Ascending aorta (tissue), 2 donors: ENCODE data around the gene SDK2. TPM values are rescaled to one million over a fixed set of nuclear protein-coding genes. Genes with fewer than 3 reads are reported as not detected.

Source experiments
- DNase-seq, 2 donors: peaks; one replicate each; pipeline ENCODE4 v3.0.0-alpha.2; 2019; ENCODE audit warnings: low spot score in 2 of 2
- H3K27ac ChIP-seq, 2 donors: fragments of 200-600 bp; sonication (generic); one replicate each; pipeline ENCODE4 v1.5.1; 2016 to 2017; ENCODE audit warnings: mild to moderate bottlenecking in 1 of 2
- H3K27me3 ChIP-seq: fragments of 200-600 bp; sonication (generic); one replicate; pipeline ENCODE4 v1.5.1; 2017
- H3K36me3 ChIP-seq, 2 donors: fragments of 200-600 bp; sonication (generic); one replicate each; pipeline ENCODE4 v1.5.1; 2016
- H3K4me1 ChIP-seq, 2 donors: fragments of 200-600 bp; sonication (generic); one replicate each; pipeline ENCODE4 v1.5.1; 2016 to 2017; ENCODE audit warnings: mild to moderate bottlenecking in 1 of 2
- H3K4me3 ChIP-seq, 2 donors: fragments of 200-600 bp; sonication (generic); one replicate each; pipeline ENCODE4 v1.5.1; 2016 to 2017; ENCODE audit warnings: mild to moderate bottlenecking in 1 of 2
- H3K9me3 ChIP-seq, 2 donors: fragments of 200-600 bp; sonication (generic); one replicate each; pipeline ENCODE4 v1.5.1; 2016
- intact Hi-C: fragments of 100-400 bp; cut with DNase I; formaldehyde crosslinking; loops from one replicate; pipeline ENCODE4 v1.15.1; 2023
- total RNA-seq: library from RNA; depleted of rRNA; stranded (reverse); fragments of >200 nt; gene quantifications from one replicate; pipeline ENCODE4 v1.1.0, GENCODE V29; 2016
- TF ChIP-seq, protein P1 (sequence below), 3 experiments: fragments of 200-600 bp in 2 of 3; fragments of 450-650 bp in 1 of 3; sonication (generic) in 2 of 3; IDR thresholded peaks; one replicate each; pipeline ENCODE4 v1.5.1; 2016 to 2019; ENCODE audit warnings: antibody characterized with exemption in 3 of 3, mild to moderate bottlenecking in 1 of 3, moderate library complexity in 1 of 3

Gene SDK2
- total RNA-seq, 1 donor from 2014 or later: 8.1 TPM

DNA sequence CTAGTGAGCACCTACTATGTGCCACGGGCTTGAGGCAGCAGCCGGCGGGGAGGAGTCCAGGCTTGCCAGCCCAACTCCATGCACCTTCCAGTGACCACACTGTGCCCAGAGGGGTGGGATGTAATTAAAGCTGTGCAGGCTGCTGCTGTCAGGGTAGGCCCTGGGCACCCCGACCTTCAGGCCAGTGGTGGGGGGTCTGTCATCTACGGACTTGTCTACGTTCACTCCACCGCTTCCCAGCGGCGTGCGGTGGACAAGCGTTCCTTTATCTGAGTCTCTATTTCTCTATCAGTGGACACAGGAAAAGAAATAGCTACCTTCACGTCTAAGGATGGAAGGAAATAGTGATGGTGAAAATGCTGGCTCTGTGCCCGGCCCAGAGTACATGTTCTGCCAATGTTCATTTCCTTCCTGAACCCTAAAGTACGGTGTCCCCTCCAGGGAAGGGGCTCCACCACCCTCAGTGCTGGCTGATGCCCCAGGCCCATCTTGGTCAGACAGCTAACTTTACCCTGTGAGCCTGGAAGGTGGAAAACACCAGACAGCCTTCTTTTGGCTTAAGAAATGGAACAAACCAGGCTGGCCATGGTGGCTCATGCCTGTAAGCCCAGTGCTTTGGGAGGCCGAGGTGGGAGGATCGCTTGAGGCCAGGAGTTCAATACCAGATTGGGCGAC, 135.2 kb downstream of the SDK2 start:
- Histone ChIP-seq H3K36me3 (no peaks in the 10 kb centered on the region), H3K27ac (no peak overlapping the region), H3K27me3 (no peaks in the 10 kb centered on the region), H3K9me3 (no peaks in the 10 kb centered on the region), H3K4me3 (no peak overlapping the region), H3K4me1 (no peaks in the 10 kb centered on the region)
- TF ChIP-seq, protein P1, sequence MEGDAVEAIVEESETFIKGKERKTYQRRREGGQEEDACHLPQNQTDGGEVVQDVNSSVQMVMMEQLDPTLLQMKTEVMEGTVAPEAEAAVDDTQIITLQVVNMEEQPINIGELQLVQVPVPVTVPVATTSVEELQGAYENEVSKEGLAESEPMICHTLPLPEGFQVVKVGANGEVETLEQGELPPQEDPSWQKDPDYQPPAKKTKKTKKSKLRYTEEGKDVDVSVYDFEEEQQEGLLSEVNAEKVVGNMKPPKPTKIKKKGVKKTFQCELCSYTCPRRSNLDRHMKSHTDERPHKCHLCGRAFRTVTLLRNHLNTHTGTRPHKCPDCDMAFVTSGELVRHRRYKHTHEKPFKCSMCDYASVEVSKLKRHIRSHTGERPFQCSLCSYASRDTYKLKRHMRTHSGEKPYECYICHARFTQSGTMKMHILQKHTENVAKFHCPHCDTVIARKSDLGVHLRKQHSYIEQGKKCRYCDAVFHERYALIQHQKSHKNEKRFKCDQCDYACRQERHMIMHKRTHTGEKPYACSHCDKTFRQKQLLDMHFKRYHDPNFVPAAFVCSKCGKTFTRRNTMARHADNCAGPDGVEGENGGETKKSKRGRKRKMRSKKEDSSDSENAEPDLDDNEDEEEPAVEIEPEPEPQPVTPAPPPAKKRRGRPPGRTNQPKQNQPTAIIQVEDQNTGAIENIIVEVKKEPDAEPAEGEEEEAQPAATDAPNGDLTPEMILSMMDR (IDR thresholded peaks at IDR 0.05): no peak
- DNase-seq: no peak
- intact Hi-C loops: no loop called here

DNA sequence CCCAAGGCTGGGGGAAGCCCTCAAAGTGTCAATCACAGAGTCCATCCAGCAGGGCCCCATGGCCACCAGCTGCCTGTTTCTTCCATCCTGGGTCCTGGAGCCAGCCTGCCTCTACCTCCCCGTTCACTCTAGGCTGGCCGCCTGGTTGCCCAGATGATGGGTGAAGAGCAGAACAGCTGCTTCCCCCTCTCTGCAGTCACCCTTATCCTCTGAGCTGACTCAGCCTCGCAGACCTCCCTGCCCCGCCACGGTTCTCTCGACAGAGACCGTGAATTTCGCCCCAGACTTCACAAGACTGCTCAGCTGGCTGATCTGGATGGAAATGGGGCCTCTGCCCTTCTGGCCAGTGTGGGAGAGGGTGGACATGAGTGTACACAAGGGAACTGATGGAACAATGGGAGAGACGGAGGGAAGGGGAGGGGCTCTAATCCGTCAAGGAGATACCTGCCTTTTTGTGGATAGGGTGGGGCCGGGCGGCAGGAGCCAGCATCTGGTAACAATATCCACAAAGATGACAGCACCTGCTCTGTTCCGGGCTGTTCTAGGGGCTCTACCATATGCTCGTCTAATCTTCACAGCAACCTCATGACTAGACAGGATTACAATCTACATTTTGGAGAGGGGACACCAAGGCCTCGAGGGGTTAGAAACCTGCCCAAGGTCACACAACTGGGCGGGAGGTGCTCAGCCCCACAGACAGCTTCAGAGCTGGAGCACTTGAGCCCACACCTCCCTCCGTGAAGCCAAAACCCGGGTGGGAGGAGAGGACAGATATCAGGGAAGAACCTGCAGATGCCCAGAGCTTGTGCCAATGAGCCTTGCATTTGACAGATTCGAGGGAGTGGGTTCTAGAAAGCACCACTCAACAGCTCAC, 136.0 kb downstream of the SDK2 start:
- no peaks in the 10 kb centered on the region for H3K27me3 ChIP-seq

DNA sequence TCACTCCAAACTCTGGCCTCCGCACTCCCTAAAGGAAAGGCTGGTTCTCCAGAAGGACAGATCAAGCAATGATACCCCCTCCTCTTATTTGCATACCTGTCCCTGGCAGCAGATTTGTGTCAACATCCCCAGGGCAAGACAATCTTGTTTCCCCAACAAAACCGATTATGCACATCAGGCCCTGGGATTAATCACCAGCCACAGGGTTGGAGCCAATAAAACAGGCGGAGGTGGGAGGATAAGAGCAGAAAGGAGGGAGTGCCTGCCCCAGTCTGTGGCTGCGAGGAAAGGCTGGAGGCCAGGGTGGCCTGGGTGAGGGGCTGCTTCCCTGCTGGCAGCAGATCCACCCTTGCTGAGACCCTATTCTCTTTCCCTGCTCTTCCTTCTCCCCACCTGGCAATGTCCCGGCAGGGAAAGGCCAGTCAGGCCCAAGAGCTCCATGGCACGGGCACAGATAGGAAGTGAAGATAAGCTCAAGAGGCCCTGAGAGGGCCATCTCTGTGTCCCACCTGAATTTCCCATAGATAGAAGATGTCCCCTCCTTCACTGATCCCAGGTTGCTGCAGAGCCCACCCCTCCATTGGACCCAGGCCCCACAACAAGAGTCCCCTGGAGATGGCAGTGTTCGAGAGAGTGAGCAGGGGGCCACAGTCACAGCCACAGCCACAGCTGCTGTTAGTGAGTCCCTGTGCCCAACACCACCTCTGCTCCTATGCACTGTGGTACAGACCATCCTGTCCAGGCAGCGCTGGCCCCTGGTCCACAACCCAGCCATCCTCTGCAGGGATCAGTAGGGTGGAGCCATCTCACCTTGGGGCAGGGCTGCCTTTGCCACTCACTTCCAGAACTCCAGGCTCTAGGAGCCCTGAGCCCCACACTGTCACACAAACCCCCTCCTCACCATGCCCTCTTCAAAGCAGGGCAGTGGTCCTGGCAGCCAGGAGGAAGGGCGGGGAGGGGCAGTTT, 137.5 kb downstream of the SDK2 start:
- no peaks in the 10 kb centered on the region for H3K4me1 ChIP-seq
- intact Hi-C loops: no loop called here
- TF ChIP-seq, protein P1 (IDR thresholded peaks at IDR 0.05): no peak
- no peak overlapping the region for H3K27ac ChIP-seq
- no peaks in the 10 kb centered on the region for H3K9me3 ChIP-seq
- H3K27me3 ChIP-seq: no peaks in the 10 kb centered on the region
- H3K36me3 ChIP-seq: no peaks in the 10 kb centered on the region
- no peak overlapping the region for H3K4me3 ChIP-seq
- no peak for DNase-seq

More for the DNA sequence above, 136.0 kb downstream of the SDK2 start:
- Histone ChIP-seq H3K36me3 (no peaks in the 10 kb centered on the region), H3K27ac (no peak overlapping the region), H3K4me3 (no peak overlapping the region), H3K4me1 (no peaks in the 10 kb centered on the region), H3K9me3 (no peaks in the 10 kb centered on the region)
- DNase-seq: no peak
- TF ChIP-seq, protein P1 (IDR thresholded peaks at IDR 0.05): no peak
- intact Hi-C loops: no loop called here

DNA sequence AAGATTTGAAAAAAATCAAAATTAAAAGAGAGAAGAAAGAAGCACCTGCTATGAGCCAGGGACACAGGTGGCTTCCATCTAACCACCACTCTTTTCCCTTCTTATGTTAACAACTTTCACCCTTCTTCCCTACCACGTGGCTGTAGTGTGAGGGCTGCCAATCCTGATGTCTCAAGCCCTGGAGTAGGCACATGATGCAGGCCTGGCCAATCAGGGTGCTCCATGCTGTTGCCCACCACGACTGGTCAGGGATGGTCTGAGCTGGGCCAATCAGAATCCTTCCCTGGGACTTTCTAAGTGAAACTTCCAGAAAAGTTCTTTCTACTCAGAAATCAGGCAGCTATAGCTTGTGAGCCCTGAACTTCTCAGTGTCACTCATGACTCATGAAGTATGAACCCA, 140.7 kb downstream of the SDK2 start:
- TF ChIP-seq, protein P1 (IDR thresholded peaks at IDR 0.05): no peak
- Histone ChIP-seq H3K27ac (no peak overlapping the region), H3K4me1 (no peaks in the 10 kb centered on the region), H3K36me3 (no peaks in the 10 kb centered on the region), H3K9me3 (no peaks in the 10 kb centered on the region), H3K27me3 (no peaks in the 10 kb centered on the region), H3K4me3 (no peak overlapping the region)
- no peak for DNase-seq
- intact Hi-C loops: no loop called here

DNA sequence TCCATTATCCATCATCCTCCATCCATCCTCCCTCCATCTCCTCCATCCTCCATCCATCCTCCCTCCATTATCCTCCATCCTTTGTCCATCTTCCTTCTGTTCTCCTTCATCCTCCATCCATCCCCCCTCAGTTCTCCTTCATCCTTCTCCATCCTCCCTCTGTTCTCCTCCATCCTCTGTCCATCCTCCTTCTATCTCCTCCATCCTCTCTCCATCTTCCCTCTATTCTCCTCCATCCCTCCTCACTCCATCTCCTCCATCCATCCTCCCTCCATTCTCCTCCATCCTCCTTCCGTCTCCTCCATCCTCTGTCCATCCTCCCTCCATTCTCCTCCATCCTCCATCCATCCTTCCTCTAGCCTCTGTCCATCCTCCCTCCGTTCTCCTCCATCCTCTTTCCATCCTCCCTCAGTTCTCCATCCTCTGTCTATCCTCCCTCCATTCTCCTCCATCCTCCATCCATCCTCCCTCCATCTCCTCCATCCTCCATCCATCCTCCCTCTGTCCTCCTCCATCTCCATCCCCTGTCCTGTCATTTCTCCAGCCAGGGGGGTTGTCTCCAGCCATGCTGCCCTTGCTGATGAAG, 143.7 kb downstream of the SDK2 start:
- no peak overlapping the region for H3K4me3 ChIP-seq
- no peaks in the 10 kb centered on the region for H3K4me1 ChIP-seq
- no peak for DNase-seq
- TF ChIP-seq, protein P1 (IDR thresholded peaks at IDR 0.05): no peak
- H3K36me3 ChIP-seq: no peaks in the 10 kb centered on the region
- H3K9me3 ChIP-seq: no peaks in the 10 kb centered on the region
- intact Hi-C loops: no loop called here
- H3K27ac ChIP-seq: no peak overlapping the region
- no peaks in the 10 kb centered on the region for H3K27me3 ChIP-seq
